HG03045 (cell line): ENCODE results near the gene CRYBA2.

Experiments
- ATAC-seq: cut with Tn5 transposase; IDR thresholded peaks from one replicate; pipeline ENCODE4 v1.9.1; 2021; ENCODE audit warnings: mild to moderate bottlenecking, moderate library complexity; ENCODE audit not compliant: unreplicated experiment

CRYBA2 gene

DNA sequence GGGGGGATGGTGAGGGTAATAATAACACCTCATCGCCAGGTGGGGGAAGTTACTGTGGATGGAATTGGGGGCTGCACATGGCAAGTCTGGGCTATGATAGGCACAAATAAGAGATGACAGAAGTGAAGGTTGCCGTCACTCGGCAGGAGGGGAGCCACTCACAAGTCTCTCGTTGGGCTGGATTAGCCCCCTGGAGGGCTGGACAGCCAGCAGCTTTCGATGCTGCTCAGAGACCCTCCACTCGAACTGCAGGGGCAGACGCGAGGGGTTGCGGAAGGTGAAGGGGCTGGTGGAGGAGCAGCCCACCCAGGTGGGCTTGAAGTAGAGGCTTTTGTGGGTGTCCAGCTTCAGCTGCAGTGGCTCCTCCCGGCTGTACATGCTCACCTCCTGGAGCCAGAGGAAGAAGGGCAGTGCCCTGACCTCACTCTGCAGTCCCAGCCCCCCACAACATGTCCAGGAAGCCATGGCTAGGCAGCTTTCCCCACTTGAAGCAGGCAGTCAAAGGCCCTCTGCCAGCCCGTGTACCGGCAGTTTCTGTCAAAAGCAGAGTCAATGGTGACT is 29.9 kb upstream of the CRYBA2 start:
- ATAC-seq: no peak

DNA sequence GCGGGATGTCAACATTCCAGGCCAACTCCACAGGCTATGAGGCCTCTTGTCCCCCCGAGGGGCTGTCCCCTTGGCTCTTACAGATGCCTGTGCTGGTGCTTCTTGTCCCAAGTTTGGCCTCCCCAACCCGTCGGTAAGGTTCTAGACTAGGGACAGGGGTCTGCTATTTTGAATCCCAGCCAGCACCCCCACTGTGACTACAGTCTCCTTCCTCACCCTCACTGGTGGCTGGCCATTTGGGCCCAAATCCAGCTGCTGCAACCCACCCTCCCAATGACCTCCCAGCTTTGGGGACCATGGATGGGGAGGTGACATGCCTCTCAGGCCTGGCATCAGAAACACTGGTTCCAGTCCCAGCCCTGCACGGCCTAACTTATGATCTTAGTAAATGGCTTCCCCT is 29.4 kb upstream of the CRYBA2 start:
- ATAC-seq: no peak

DNA sequence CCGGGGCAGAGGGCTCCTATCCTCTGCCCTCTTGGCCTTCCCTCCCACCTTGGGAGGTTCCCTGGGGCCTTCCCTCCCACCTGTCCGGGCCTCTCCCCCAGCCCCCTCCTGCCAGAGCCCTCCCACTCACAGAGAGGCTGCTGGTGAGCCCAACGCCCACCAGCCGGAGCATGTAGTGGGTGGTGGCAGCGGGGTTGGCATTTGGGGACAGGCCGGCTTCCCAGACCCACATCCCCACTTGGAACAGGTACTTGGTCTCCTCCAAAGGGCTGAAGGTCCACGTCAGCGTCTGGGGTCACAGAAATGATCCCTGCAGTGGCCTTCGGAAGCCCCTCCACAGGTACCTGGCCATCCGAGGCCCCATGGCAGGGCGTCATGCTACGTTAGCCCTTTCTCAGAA is 28.8 kb upstream of the CRYBA2 start:
- ATAC-seq: no peak

DNA sequence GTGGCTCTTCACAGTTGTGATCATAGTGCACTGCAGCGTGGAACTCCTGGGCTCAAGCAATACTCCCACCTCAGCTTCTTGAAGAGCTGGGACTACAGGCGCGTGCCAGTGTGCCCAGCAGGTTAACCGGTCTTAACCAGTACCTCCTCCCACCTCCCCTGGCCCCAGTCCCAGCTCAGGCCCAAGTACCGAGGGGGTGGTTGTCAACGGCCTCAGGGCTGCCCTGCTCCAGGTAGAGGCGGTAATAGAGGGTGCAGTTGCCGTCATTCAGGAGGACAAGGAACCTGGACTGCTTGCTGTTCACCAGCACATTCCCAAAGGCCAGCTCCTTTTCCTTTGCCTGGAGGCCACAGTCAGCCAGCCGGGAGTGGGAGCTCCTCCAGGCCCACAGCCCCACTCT is 28.4 kb upstream of the CRYBA2 start:
- no peak for ATAC-seq

DNA sequence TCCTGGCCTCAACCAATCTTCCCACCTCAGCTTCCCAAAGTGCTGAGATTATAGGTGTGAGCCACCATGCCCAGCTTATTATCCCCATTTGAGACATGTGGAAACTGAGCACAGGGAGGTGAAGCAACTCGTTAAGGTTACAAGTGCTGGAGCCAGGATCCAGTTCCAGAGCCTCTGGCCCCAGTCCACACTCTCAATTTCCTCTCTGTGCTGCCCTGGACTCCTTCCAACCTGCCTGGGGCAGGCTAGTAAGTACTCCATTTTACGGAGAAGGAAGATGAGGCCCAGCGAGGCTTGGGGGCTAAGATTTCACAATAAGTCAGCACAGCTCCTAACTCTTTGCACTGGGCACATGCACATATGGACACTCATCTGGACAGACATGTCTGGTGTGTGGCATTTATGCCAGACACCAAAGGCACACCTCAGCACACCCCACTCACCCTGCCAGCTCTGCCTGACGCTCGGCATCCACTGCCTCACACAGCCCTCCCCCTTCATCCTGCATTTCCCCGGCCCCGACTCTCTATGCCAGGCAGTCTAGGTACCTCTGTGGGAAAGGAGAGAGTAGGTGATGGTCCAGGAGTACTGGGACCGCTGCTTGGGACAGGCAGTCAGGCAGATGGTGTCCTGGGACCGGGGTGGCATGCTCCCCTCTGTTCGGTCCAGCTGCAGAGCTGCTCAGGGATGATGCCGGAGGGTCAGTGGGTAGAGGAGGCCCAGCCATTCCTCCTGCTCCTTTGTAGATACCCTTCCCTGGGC is 27.6 kb upstream of the CRYBA2 start:
- no peak for ATAC-seq

DNA sequence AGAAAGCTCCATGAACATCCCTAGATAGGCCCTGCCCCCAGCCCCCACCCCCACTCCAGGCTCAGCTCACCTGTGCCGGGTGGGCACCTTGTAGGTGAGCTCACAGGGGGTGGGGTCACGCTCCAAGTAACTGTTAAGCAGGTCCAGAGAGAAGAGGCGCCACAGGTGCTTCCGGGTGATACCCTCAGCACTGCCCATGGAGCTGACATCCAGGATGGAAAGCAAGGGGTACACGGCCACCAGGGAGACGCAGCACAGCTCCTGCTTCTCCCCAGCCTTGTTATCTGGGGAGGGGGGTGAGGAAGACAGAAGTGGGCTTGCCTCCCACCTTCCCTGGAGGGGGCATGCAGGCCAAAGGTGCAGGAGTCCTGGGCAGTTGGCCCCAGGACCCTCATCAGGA is 26.2 kb upstream of the CRYBA2 start:
- no peak for ATAC-seq

DNA sequence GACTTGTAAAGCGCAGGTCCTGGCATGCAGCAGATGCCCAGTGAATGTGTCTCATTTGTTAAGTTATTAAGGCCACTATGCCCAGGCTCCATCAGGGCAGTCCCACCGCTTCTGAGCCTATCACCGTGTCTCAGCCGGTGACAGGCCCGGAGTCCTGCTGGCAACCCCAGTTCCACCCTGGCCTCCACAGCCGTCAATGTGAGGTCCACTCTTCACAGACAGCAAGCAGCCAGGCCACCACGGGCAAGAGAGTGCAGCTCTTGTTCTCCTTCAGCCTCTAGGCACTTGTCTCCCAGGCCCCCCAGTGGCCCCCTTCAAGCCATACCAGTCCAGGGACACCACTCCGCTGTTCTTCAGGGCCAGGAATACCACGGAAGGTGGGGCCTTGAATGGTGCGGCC is 25.5 kb upstream of the CRYBA2 start:
- no peak for ATAC-seq

DNA sequence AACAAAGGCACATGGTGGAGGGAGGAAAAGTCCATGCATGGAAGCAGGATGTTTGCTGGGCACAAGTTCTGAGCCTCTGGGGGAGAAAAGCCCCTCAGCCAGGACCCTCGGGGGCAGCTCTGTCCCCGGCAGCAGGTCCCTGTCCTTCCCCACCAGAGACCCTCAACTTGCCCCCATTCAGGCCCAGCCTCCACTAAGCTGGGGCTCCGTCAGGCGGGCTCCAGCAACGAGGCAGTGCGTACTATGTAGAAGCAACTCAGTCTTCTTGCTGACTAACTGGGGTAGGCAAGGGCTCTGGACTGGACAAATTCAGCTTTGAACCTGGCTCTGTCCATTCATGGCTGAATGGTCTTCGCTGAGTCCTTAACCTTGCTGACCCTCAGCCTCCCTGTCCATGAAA is 25.1 kb upstream of the CRYBA2 start:
- no peak for ATAC-seq

DNA sequence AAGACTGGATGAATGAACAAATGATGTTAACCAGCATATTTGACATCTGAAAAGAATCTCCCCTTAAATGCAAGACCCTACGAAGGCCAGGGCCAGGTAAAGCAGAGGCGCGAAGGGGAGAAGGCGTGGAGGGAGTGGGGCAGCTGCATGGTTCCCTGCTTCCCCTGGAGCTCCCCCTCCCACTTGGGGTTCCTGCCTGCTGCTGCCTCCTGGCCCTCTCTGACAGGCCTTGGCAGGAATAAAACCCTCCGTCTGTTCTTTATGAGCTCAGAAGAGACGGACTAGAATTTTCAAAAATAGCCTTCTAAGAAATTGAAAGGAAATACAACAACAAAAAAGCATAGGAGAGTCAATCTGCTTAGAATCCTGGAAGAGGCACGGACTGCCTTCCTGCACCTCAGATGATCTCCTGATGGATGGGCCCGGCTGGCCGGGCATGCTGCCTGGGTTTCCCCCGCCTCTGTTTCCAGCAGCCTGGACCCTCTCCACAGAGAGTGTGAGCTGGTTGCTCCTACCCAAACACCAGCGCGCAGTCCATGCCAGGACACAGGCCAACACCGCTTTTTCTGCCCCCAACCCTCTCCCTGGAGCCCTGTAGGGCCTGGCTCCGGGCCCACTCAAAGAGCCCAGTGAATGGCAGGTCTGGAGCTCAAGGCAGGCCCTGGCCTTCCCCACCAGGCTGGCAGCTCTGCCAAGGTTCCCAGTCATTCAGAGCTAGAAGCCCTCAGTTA is 24.1 kb upstream of the CRYBA2 start:
- ATAC-seq: no peak

DNA sequence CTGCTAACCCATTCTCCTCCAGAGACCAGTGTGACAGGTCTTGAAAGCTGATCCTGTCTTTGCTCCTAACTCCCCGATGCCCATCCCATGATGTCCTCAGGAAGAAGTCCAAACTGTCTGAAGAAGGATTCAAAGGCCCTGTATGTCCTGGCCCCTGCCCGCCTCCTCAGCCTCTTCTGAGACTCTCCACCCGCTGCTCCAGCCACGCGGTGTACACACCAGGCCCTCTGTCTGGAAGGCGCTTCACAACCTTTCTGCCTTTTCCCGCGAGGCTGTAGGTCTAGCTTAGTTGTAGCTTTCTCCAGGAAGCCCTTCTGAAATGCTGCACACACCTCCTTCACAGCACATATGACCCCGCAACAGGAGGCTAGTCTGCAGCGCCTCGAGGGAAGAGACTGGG is 23.5 kb upstream of the CRYBA2 start:
- ATAC-seq: no peak

DNA sequence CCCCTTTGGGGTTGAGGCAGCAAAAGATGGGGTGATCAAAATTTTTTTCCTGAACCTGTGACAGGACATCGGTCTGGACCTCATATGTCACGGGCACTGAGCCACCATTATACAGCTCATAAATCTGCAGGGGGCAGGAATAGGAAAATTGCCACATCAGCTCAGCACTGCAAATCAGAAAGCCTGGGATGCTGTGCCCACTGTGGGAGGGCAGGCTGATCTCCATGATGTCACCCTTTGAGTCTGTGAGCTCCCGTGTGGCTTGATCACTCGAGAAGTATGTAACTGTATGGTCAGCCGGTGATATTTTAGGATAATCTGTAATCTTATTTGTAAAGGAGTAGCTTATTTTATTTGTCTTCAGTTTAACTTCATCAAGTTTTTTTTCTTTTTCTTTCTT is 17.7 kb upstream of the CRYBA2 start:
- ATAC-seq: no peak

DNA sequence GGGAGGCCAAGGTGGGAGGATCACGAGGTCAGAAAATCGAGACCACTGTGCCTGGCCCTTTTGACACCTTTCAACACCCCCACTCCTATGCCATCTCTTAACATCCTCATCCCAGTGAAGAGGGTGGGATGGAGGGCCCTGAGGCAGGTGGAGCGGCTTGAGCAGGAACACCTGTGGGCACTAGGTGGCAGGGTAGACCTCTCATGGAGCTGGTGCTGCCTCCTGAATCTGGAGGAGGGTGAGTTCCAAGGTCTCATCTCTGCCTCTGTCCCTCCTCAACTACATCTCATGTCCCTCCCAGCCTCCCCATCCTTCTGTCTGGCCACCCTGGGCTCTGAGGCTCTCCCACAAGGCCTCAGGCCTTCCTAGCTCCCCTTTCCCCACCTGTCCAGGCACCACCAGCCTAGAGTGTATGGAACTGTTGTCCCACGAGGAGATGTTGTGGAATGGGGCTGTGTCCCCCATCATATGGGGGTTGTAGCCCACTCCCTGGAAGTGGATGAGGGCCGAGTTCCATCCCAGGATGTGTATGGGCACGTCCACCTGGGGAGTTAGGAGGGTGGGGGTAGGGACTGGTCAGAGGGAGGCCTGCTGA is 17.0 kb upstream of the CRYBA2 start:
- no peak for ATAC-seq

DNA sequence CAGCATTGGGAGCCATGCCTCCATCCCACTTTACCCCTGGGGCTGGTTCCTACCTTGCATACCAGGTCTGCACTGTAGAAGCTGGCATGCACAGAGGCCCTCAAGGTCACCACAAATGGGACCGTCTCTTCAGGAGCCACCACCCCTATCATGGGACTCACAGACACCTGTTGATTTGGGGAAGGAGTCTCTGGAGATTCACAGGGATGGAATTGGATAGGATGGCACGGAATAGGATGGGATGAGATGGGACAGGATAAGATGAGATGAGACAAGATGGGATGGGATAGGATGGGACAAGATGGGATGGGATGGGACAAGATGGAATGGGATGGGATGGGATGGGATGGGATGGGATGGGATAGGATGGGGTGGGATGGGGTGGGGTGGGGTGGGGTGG is 16.1 kb upstream of the CRYBA2 start:
- ATAC-seq: no peak

DNA sequence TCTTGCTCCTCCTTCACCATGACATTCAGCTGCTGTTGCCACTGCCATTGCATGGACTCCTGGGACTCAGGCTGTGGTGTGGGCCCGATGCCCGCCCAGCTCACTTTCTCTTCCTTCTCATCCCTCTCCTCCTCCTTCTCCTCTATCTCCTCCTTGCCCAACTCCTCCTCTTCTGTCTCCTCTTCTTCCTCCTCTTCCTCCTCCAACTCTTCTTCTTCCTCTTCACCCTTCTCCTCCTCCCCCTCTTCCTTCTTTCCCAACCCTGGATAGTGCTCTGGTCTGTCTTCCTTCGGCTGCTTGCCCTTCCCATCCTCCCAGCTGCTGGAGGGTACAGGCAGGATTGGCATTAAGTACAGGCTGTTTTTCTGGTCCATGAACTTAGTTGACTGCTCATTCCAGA is 10.8 kb upstream of the CRYBA2 start:
- no peak for ATAC-seq

DNA sequence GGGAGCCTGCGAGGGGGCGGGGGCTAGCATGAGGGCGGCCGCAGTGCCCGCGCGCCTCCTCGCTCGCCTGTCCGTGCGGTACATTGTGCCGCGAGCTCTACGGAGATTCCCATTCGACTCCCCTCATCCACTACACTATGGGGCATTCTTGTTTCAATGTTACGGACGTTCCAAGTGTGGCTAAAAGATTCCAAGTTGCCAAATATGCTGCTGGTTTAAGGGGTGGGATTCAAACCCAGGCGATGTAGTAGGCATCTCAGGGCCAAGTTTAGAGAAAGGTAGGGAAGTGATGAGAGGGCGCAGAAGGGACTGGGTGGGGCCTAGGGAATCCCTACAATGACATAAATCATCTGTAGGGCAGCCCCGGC is 10.0 kb upstream of the CRYBA2 start:
- ATAC-seq: no peak

DNA sequence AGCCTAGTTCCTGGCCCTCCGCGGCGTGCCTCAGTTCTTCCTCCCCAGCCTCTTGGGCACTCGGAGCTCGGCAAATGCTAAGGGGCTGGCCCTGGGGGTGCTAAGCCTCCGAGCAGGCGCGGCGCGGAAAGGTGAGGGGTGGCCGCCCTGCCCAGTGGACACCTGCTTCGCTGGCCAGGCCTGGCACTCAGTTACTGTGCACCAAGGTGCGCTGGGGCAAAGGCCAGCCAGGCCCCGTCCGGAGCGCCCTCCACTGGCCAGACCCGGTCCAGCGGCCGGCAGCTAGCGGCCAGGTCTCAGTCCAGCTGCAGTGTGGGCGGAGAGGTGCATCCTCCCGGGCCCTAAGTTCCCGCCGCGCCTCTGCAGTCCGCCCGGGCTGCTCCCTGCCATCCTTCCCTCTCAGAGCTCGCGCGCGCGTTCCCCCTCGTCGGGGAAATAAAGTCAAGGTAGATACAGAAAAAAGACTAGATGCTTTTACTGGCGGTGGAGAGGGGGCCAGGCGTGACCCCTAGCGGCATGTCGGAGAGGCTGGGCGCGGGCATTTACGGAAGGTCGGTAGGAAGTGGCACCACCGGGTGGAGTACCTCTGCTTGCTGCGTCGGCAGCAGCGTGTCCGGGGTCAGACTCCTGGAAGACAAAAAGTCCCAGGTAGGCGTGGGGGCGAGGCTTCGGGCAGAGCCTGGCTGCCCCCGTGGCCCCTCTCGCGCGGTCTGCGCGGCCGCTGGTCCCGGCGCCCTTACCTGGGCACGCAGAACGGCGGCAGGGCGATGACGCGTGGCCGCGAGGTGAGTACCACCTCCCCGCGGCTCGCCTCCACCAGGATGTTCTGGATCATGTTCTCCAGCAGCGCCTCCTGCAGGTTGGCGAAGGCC is 9.4 kb upstream of the CRYBA2 start:
- ATAC-seq: no peak

DNA sequence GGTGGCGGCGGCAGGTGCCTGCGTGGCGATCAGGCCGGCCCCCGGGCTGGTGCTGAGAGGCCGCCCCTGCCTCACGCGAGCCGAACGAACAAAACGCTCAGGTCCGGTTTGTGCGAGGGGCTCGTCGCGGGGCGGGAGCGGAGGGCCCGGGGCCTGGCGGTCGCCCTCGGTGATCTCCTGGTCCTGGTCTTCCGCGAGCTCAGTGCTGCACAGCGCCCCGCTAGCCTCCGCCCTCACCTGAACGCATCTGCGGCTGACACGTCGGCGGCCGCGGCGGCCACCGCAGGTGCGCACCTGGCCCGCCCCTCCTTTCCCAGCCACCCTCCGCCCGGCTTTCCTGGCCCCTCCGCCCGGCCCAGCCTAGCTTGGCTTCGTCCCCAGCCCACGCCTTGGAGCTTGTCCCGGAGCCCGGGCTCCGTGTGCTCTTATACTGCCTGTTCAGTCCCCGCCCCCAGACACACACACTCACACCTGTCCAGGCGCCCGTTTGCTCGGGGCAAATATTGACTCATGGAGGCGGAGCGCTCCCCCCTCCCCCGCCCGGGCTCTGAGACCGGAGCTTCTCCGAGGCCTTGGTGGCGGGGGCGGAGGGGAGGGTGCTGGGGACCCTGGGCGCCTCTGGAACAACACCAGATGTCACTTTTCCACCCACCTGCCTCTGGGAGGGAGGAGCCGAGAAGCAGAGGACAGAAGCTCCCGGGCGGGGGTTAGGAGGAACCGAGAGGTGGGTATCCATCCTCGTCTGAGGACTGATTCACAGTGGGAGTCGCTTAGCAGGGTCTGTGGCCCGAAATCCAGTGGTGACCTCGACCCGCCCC is 8.6 kb upstream of the CRYBA2 start:
- ATAC-seq: no peak

DNA sequence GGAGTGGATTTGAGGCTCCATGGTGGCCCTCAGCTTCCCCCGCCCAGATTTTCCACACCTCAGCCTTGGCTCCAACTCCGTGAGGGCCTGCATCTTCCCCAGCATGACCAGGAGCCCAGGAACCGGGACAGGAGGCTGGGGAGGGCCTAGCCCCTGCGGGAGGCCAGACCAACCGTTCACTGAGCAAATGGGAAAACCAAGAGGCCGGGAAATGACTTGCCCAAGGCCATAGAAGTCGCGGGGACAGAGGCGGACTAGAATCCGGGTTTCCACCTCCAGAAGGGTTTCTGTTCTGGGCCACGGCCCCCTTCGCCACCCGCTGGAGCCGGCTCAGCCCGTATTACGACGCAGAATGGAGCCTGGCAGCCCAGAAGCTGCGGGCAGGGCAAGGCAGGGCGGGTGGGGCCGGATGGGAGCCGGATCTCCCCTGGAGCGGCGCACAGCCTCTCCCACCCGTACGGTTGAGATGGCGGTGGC is 7.9 kb upstream of the CRYBA2 start:
- no peak for ATAC-seq

DNA sequence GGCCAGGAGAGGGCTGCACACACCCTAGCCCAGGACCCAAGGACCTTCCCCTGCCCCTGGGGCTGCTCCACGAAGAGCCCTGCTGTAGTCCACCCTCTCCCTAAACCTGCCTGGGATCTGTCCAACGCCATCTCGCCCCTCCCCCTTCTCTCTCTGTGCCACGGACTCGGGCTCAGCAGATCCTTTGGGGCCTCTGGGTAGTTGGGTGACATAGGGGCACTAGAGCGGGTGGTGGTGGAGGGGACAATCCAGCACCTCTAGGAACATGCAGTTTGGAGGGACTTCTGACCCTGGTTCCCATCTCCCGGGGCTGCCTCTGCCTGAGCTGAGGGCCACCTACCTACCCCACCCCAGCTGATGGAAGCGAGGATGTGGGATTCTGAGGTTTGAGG is 7.3 kb upstream of the CRYBA2 start:
- ATAC-seq: no peak
